Fibroblast of lung (primary cell): ENCODE data around the gene PUS7.
"Not testable (repeated sequence)": the region's sequence is repeated elsewhere in the genome, so short reads cannot be mapped to it uniquely, and the experiment has no call there.

ENCODE experiments used
- EZH2 ChIP-seq: IDR thresholded peaks from 2 replicates; pipeline ENCODE4 v1.5.1; 2012; ENCODE audit warnings: low read length, control low read depth, mild to moderate bottlenecking; ENCODE audit errors: missing control alignments
- TF ChIP-seq, protein P1 (sequence below), 2 donors: IDR thresholded peaks in 1 of 2; conservative IDR thresholded peaks in 1 of 2; 1 replicate in 1 of 2; 2 replicates in 1 of 2; pipeline ENCODE4 v1.5.1; 2011 to 2012; ENCODE audit warnings: low read length in 2 of 2, control low read depth in 1 of 2, inconsistent platforms in 1 of 2, low read depth in 1 of 2, mild to moderate bottlenecking in 1 of 2

DNA sequence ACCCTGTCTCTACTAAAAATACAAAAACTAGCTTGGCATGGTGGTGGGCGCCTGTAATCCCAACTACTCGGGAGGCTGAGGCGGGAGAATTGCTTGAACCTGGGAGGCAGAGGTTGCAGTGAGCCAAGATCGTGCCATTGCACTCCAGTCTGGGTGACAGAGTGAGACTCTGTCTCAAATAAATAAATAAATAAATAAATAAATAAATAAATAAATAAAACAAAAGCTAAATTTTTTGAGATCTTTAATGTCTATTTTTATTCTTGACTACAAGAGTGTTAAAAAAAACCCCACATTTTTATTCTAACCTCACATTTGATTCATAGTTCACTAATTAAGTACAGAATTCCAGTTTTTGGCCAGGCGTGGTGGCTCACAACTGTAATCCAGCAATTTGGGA lies 5.7 kb upstream of the PUS7 start:
- TF ChIP-seq, protein P1, sequence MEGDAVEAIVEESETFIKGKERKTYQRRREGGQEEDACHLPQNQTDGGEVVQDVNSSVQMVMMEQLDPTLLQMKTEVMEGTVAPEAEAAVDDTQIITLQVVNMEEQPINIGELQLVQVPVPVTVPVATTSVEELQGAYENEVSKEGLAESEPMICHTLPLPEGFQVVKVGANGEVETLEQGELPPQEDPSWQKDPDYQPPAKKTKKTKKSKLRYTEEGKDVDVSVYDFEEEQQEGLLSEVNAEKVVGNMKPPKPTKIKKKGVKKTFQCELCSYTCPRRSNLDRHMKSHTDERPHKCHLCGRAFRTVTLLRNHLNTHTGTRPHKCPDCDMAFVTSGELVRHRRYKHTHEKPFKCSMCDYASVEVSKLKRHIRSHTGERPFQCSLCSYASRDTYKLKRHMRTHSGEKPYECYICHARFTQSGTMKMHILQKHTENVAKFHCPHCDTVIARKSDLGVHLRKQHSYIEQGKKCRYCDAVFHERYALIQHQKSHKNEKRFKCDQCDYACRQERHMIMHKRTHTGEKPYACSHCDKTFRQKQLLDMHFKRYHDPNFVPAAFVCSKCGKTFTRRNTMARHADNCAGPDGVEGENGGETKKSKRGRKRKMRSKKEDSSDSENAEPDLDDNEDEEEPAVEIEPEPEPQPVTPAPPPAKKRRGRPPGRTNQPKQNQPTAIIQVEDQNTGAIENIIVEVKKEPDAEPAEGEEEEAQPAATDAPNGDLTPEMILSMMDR (conservative IDR thresholded peaks at IDR 0.05 in 1 of 2, IDR thresholded peaks at IDR 0.05 in 1 of 2; ENCODE audit: low read depth in 1 of 2, low read length in 2 of 2) = not testable (repeated sequence)
- not testable (repeated sequence) for TF ChIP-seq EZH2
